GM12878 (cell line): ENCODE measurements around the gene TFDP1. TPM values are rescaled to one million over a fixed set of nuclear protein-coding genes. Genes with fewer than 3 reads are reported as not detected.
"Not testable (repeated sequence)": the region's sequence is repeated elsewhere in the genome, so short reads cannot be mapped to it uniquely, and the experiment has no call there.

Experiments used
- ATAC-seq: fragments of 200-7000 bp; cut with Tn5 transposase; 3 replicates; pipeline ENCODE4 v1.9.1; 2020; ENCODE audit warnings: mild to moderate bottlenecking, moderate library complexity
- BruUV-seq: library from RNA; stranded (reverse); fragments of 400-500 nt; replicated peaks from 2 replicates; lab custom pipeline; 2021; lab: Mats Ljungman, UMichigan
- CTCF ChIA-PET: fragments of 300-600 bp; sonication (Branson Sonifier 250); formaldehyde crosslinking; extraction: SDS; loops from one replicate; lab custom pipeline; 2021; ENCODE audit warnings: inconsistent platforms; lab: Yijun Ruan, JAX
- POLR2A ChIA-PET: fragments of 350-600 bp; formaldehyde crosslinking; extraction: SDS; loops from one replicate; lab custom pipeline; 2021; ENCODE audit warnings: inconsistent platforms; lab: Charles Lee
- RAD21 ChIA-PET: fragments of 300-600 bp; sonication (Branson Sonifier 250); formaldehyde crosslinking; loops from one replicate; lab custom pipeline; 2023; ENCODE audit warnings: antibody characterized with exemption; ENCODE audit not compliant: unreplicated experiment; lab: Charles Lee
- SMC1A ChIA-PET: fragments of 300-600 bp; sonication (Branson Sonifier 250); formaldehyde crosslinking; loops from one replicate; lab custom pipeline; 2023; ENCODE audit not compliant: unreplicated experiment, uncharacterized antibody; lab: Charles Lee
- DNase-seq: peaks from one replicate; pipeline ENCODE4 v3.0.0-alpha.2; 2011; ENCODE audit warnings: low read depth, low spot score
- FAIRE-seq: peaks from 3 replicates; lab custom pipeline; 2011; peaks lifted over from hg19 to GRCh38; lab: Jason Lieb, UNC
- H2AFZ ChIP-seq: 2 replicates; pipeline ENCODE4 v1.6.0; 2011; ENCODE audit warnings: low read depth, low read length, control low read depth; ENCODE audit not compliant: control insufficient read depth
- H3K27ac ChIP-seq: 2 replicates; pipeline ENCODE4 v1.5.1; 2011; ENCODE audit warnings: control low read depth; ENCODE audit not compliant: control insufficient read depth, insufficient read depth
- H3K27me3 ChIP-seq, 2 experiments: replicated peaks in 1 of 2; 2 replicates each; pipeline versions ENCODE4 v1.6.0 to v1.6.1; 2011; ENCODE audit warnings: low read length in 1 of 2; ENCODE audit not compliant: control insufficient read depth in 2 of 2, insufficient read depth in 2 of 2
- H3K36me3 ChIP-seq, 2 experiments: 2 replicates each; pipeline ENCODE4 v1.5.1; 2011; ENCODE audit warnings: low read length in 1 of 2; ENCODE audit not compliant: control insufficient read depth in 2 of 2, insufficient read depth in 2 of 2
- H3K4me1 ChIP-seq: 2 replicates; pipeline ENCODE4 v1.6.1; 2011; ENCODE audit warnings: mild to moderate bottlenecking, low read length, moderate library complexity, mixed read lengths; ENCODE audit not compliant: control insufficient read depth, insufficient read depth
- H3K4me2 ChIP-seq: 2 replicates; pipeline ENCODE4 v1.6.0; 2011; ENCODE audit warnings: control low read depth; ENCODE audit not compliant: control insufficient read depth, insufficient read depth
- H3K4me3 ChIP-seq: fragments of 200-600 bp; sonication (generic); 2 replicates; pipeline ENCODE4 v1.5.1; 2016
- H3K79me2 ChIP-seq: 2 replicates; pipeline ENCODE4 v1.6.0; 2011; ENCODE audit warnings: low read length; ENCODE audit not compliant: control insufficient read depth, insufficient read depth
- H3K9ac ChIP-seq: 2 replicates; pipeline ENCODE4 v1.8.0; 2011; ENCODE audit warnings: low read length, control low read depth, mixed read lengths; ENCODE audit not compliant: control insufficient read depth, insufficient read depth
- H3K9me3 ChIP-seq: replicated peaks from 3 replicates; pipeline ENCODE4 v1.5.1; 2011; ENCODE audit warnings: mild to moderate bottlenecking, low read length; ENCODE audit not compliant: control insufficient read depth, insufficient read depth
- H4K20me1 ChIP-seq: 2 replicates; pipeline ENCODE4 v1.6.0; 2011; ENCODE audit not compliant: control insufficient read depth, insufficient read depth
- ELK1 ChIP-seq: IDR thresholded peaks from 2 replicates; pipeline ENCODE4 v1.6.1; 2012; ENCODE audit warnings: low read depth, low read length, improper control_type of control experiment
- HDGF ChIP-seq: fragments of 450-650 bp; IDR thresholded peaks from 2 replicates; pipeline ENCODE4 v1.6.1; 2016; ENCODE audit warnings: antibody characterized with exemption
- LARP7 ChIP-seq: fragments of 450-650 bp; IDR thresholded peaks from 2 replicates; pipeline ENCODE4 v1.6.1; 2017; ENCODE audit warnings: mild to moderate bottlenecking
- NBN ChIP-seq: fragments of 450-650 bp; IDR thresholded peaks from 2 replicates; pipeline ENCODE4 v1.6.1; 2016
- NR2F1 ChIP-seq: fragments of 450-650 bp; conservative IDR thresholded peaks from 2 replicates; pipeline ENCODE4 v1.6.1; 2017; ENCODE audit warnings: mild to moderate bottlenecking
- SMAD1 ChIP-seq: fragments of 450-650 bp; IDR thresholded peaks from 2 replicates; pipeline ENCODE4 v1.6.1; 2018; ENCODE audit warnings: mild to moderate bottlenecking, low read depth; ENCODE audit not compliant: partially characterized antibody
- SUPT20H ChIP-seq: IDR thresholded peaks from 2 replicates; pipeline ENCODE4 v1.6.1; 2011; ENCODE audit warnings: low read depth, mild to moderate bottlenecking, low read length, moderate library complexity, borderline replicate concordance; ENCODE audit not compliant: control insufficient read depth
- WGBS: methylation state at CpG from one replicate; pipeline ENCODE4 v1.1.6; 2016; ENCODE audit warnings: low lambda C conversion rate; ENCODE audit not compliant: insufficient replicate concordance, insufficient coverage; ENCODE audit errors: missing lambda C conversion rate; 5-methylcytosine and 5-hydroxymethylcytosine counted together
- in situ Hi-C: fragments of 300-500 bp; cut with MboI; formaldehyde crosslinking; loops from 9 replicates; pipeline ENCODE4 v1.14.3; 2018; ENCODE audit warnings: mixed read lengths
- intact Hi-C: fragments of 100-400 bp; cut with micrococcal nuclease; formaldehyde crosslinking; loops from one replicate; pipeline ENCODE4 v1.14.2; 2022; ENCODE audit not compliant: unreplicated experiment
- polyA plus RNA-seq, 11 experiments: library from polyadenylated mRNA; depleted of rRNA in 4 of 11; unstranded in 6 of 11; stranded (reverse) in 5 of 11; fragments of >200 nt; fragmentation: Nextera tagmentation in 4 of 11; fragmentation: Illumina TruSeq in 1 of 11; extraction: Ambion mirVana in 4 of 11; extraction: Trizol in 1 of 11; gene quantifications; 1 replicate in 1 of 11; 2 replicates in 10 of 11; pipeline versions ENCODE4 v1.2.1 to v1.2.3, GENCODE V29; 2011 to 2016; ENCODE audit warnings: inconsistent platforms in 2 of 11, missing spikeins in 2 of 11, low read depth in 1 of 11
- total RNA-seq, 4 experiments: library from RNA; depleted of rRNA in 3 of 4; stranded (reverse); fragments of >200 nt in 3 of 4; fragmentation: Illumina TruSeq in 1 of 4; extraction: Trizol in 1 of 4; gene quantifications; 2 replicates each; pipeline versions ENCODE4 v1.2.1 to v1.2.3, GENCODE V29; 2013 to 2021
- TF ChIP-seq, protein P1 (sequence below): fragments of 450-650 bp; IDR thresholded peaks from 2 replicates; pipeline ENCODE4 v1.6.1; 2017; ENCODE audit warnings: mild to moderate bottlenecking

Gene TFDP1
- total and polyA plus RNA-seq, 10 of the 15 experiments (the other 5 are each of a cell fraction or from before 2014, with no cell fraction given) = 37.7 to 254 (median 119) TPM

GRCh38 chr13:113592571-113592970 lies 8.0 kb downstream of the TFDP1 start:
- H3K27ac ChIP-seq = no peak overlapping the region
- H3K9me3 ChIP-seq = no peaks in the 10 kb centered on the region; the same call in 2 of the 3 replicates
- DNase-seq (no peak), FAIRE-seq (no peak), ATAC-seq (no peak)
- no peak overlapping the region for H2AFZ ChIP-seq
- no peak overlapping the region for H3K4me2 ChIP-seq
- no peak overlapping the region for H3K4me3 ChIP-seq
- no TSS peak for BruUV-seq
- WGBS = 98% methylated on average over 5 of the region's 5 CpGs
- CTCF ChIA-PET = no interaction called here
- POLR2A ChIA-PET = no interaction called here
- TF ChIP-seq SUPT20H = no peak
- TF ChIP-seq HDGF = no peak
- TF ChIP-seq SMAD1 = no peak
- no peak for TF ChIP-seq NR2F1
- TF ChIP-seq, protein P1, sequence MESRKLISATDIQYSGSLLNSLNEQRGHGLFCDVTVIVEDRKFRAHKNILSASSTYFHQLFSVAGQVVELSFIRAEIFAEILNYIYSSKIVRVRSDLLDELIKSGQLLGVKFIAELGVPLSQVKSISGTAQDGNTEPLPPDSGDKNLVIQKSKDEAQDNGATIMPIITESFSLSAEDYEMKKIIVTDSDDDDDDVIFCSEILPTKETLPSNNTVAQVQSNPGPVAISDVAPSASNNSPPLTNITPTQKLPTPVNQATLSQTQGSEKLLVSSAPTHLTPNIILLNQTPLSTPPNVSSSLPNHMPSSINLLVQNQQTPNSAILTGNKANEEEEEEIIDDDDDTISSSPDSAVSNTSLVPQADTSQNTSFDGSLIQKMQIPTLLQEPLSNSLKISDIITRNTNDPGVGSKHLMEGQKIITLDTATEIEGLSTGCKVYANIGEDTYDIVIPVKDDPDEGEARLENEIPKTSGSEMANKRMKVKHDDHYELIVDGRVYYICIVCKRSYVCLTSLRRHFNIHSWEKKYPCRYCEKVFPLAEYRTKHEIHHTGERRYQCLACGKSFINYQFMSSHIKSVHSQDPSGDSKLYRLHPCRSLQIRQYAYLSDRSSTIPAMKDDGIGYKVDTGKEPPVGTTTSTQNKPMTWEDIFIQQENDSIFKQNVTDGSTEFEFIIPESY = no peak
- TF ChIP-seq NBN = no peak
- no peak for TF ChIP-seq ELK1
- TF ChIP-seq LARP7 = no peak
- RAD21 ChIA-PET = no interaction called here
- SMC1A ChIA-PET = no interaction called here
- no peaks in the 10 kb centered on the region for H3K4me1 ChIP-seq
- H3K9ac ChIP-seq = no peak overlapping the region
- H3K36me3 ChIP-seq = peaks cover 17 to 19% of the 10 kb centered on the region in 2 experiments; a peak in 3 of 4 replicates
- intact Hi-C loops = no loop called here
- in situ Hi-C loops = no loop called here
- H3K79me2 ChIP-seq = peaks cover 55% of the 10 kb centered on the region
- peaks cover 4% of the 10 kb centered on the region; the same call in 1 of the 2 replicates for H4K20me1 ChIP-seq
- H3K27me3 ChIP-seq = no peaks in the 10 kb centered on the region

GRCh38 chr13:113594066-113594821 lies 9.7 kb downstream of the TFDP1 start:
- POLR2A ChIA-PET, CTCF ChIA-PET: not testable (repeated sequence)
- H3K36me3 ChIP-seq = peaks cover 25 to 28% of the 10 kb centered on the region in 2 experiments; a peak in 3 of 4 replicates

More at GRCh38 chr13:113594066-113594821, 9.7 kb downstream of the TFDP1 start:
- FAIRE-seq, H3K27ac ChIP-seq, intact Hi-C loops, H3K9me3 ChIP-seq, BruUV-seq, H3K4me2 ChIP-seq, SMC1A ChIA-PET, H3K9ac ChIP-seq, ATAC-seq, DNase-seq, in situ Hi-C loops, H3K4me1 ChIP-seq, RAD21 ChIA-PET, H2AFZ ChIP-seq, H4K20me1 ChIP-seq, H3K27me3 ChIP-seq, H3K4me3 ChIP-seq: not testable (repeated sequence)
- H3K79me2 ChIP-seq = peaks cover 41% of the 10 kb centered on the region
- 98% methylated on average over 20 of the region's 21 CpGs for WGBS
